Lung (tissue), 12 donors: ENCODE results near the gene NCAPH2. TPM values are rescaled to one million over a fixed set of nuclear protein-coding genes. Genes with fewer than 3 reads are reported as not detected.

Experiments
- ATAC-seq: fragments of 200-7000 bp; cut with Tn5 transposase; one replicate; pipeline ENCODE4 v1.9.1; 2020; ENCODE audit warnings: moderate number of reproducible peaks; ENCODE audit not compliant: insufficient read depth, low FRiP score
- DNase-seq, 3 donors: peaks; one replicate each; pipeline ENCODE4 v3.0.0-alpha.2; 2013 to 2017
- H3K27ac ChIP-seq, 2 donors: one replicate each; pipeline ENCODE4 v1.5.1; 2013; ENCODE audit warnings: mild to moderate bottlenecking in 2 of 2, moderate library complexity in 2 of 2, control low read depth in 1 of 2, inconsistent platforms in 1 of 2, low read depth in 1 of 2, low read length in 1 of 2
- H3K27me3 ChIP-seq, 3 donors: one replicate each; pipeline ENCODE4 v1.5.1; 2013; ENCODE audit warnings: low read length in 2 of 3; ENCODE audit not compliant: control insufficient read depth in 3 of 3, insufficient read depth in 3 of 3
- H3K36me3 ChIP-seq, 4 donors: one replicate each; pipeline ENCODE4 v1.5.1; 2013; ENCODE audit warnings: low read length in 4 of 4, mild to moderate bottlenecking in 1 of 4, moderate library complexity in 1 of 4; ENCODE audit not compliant: control insufficient read depth in 4 of 4, insufficient read depth in 4 of 4
- H3K4me1 ChIP-seq, 5 donors: one replicate each; pipeline ENCODE4 v1.5.1; 2013; ENCODE audit warnings: low read length in 5 of 5, mild to moderate bottlenecking in 2 of 5, moderate library complexity in 1 of 5; ENCODE audit not compliant: control insufficient read depth in 5 of 5, insufficient read depth in 5 of 5
- H3K4me3 ChIP-seq: one replicate; pipeline ENCODE4 v1.5.1; 2013; ENCODE audit warnings: mild to moderate bottlenecking, control low read depth, moderate library complexity
- H3K9ac ChIP-seq, 2 donors: one replicate each; pipeline ENCODE4 v1.5.1; 2013; ENCODE audit warnings: low read length in 2 of 2, control low read depth in 1 of 2; ENCODE audit not compliant: insufficient read depth in 1 of 2
- H3K9me3 ChIP-seq, 4 donors: one replicate each; pipeline ENCODE4 v1.5.1; 2013; ENCODE audit warnings: low read length in 3 of 4, mild to moderate bottlenecking in 1 of 4, moderate library complexity in 1 of 4; ENCODE audit not compliant: control insufficient read depth in 4 of 4, insufficient read depth in 3 of 4
- WGBS, 2 donors: extraction: QIAGEN DNeasy Blood & Tissue Kit; methylation state at CpG; one replicate each; pipeline ENCODE4 v1.1.7; 2013; 5-methylcytosine and 5-hydroxymethylcytosine counted together
- polyA plus RNA-seq, 2 donors: library from polyadenylated mRNA; stranded (reverse); fragments of 200-250 nt; gene quantifications; one replicate each; pipeline ENCODE4 v1.2.1, GENCODE V29; 2013
- total RNA-seq, 2 donors: library from RNA; depleted of rRNA in 1 of 2; stranded (reverse); fragments of >200 nt in 1 of 2; gene quantifications; one replicate each; pipeline ENCODE4 v1.2.1, GENCODE V29; 2014 to 2021
- TF ChIP-seq, protein P1 (sequence below): IDR thresholded peaks from 2 replicates; pipeline ENCODE4 v1.5.1; 2012; ENCODE audit warnings: mild to moderate bottlenecking; ENCODE audit errors: control extremely low read depth, extremely low read depth
- donor health status: control.
- donor health status: control.
- donor health status: Bipolar disorder and iron deficiency.
- donor health status: healthy.
- donor health status: DM: yes; HTN: yes; CAD: no.

The NCAPH2 gene
- total and polyA plus RNA-seq, 4 donors: 27.8 to 64.4 (median 43.2) TPM

GRCh38 chr22:50469377-50470305 is 38.4 kb upstream of the NCAPH2 start:
- no peak overlapping the region for H3K27ac ChIP-seq
- DNase-seq (no peak), ATAC-seq (peak; percentile 68)
- H3K9ac ChIP-seq: no peak overlapping the region
- H3K27me3 ChIP-seq: no peaks in the 10 kb centered on the region
- TF ChIP-seq, protein P1, sequence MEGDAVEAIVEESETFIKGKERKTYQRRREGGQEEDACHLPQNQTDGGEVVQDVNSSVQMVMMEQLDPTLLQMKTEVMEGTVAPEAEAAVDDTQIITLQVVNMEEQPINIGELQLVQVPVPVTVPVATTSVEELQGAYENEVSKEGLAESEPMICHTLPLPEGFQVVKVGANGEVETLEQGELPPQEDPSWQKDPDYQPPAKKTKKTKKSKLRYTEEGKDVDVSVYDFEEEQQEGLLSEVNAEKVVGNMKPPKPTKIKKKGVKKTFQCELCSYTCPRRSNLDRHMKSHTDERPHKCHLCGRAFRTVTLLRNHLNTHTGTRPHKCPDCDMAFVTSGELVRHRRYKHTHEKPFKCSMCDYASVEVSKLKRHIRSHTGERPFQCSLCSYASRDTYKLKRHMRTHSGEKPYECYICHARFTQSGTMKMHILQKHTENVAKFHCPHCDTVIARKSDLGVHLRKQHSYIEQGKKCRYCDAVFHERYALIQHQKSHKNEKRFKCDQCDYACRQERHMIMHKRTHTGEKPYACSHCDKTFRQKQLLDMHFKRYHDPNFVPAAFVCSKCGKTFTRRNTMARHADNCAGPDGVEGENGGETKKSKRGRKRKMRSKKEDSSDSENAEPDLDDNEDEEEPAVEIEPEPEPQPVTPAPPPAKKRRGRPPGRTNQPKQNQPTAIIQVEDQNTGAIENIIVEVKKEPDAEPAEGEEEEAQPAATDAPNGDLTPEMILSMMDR: no peak
- H3K9me3 ChIP-seq: no peaks in the 10 kb centered on the region
- 28 to 46% methylated on average over 24 to 25 of the region's 25 CpGs for WGBS, 2 donors
- H3K4me3 ChIP-seq: no peak overlapping the region
- H3K4me1 ChIP-seq: peaks cover 6 to 42% (median 9%) of the 10 kb centered on the region in 5 donors
- peaks cover 8 to 35% (median 17%) of the 10 kb centered on the region in 4 donors for H3K36me3 ChIP-seq

GRCh38 chr22:50470491-50470890 is 37.5 kb upstream of the NCAPH2 start:
- H3K9ac ChIP-seq: no peak overlapping the region
- no peak for DNase-seq

GRCh38 chr22:50471197-50471847 is 36.7 kb upstream of the NCAPH2 start:
- Histone ChIP-seq H3K27me3 (no peaks in the 10 kb centered on the region), H3K4me1 (peaks cover 8 to 42% (median 10%) of the 10 kb centered on the region in 5 donors), H3K9me3 (no peaks in the 10 kb centered on the region), H3K27ac (no peak overlapping the region), H3K36me3 (peaks cover 0 to 18% (median 8%) of the 10 kb centered on the region in 4 donors), H3K9ac (no peak overlapping the region), H3K4me3 (no peak overlapping the region)
- 80 to 85% methylated on average over 21 of the region's 21 CpGs for WGBS, 2 donors
- ATAC-seq (no peak), DNase-seq (no peak)
- TF ChIP-seq, protein P1: no peak

More at GRCh38 chr22:50470491-50470890, 37.5 kb upstream of the NCAPH2 start:
- Histone ChIP-seq H3K36me3 (peaks cover 4 to 26% (median 13%) of the 10 kb centered on the region in 4 donors), H3K27me3 (no peaks in the 10 kb centered on the region), H3K27ac (no peak overlapping the region), H3K4me3 (no peak overlapping the region), H3K9me3 (no peaks in the 10 kb centered on the region), H3K4me1 (peaks cover 8 to 42% (median 9%) of the 10 kb centered on the region in 5 donors)
- TF ChIP-seq, protein P1: no peak
- 66 to 78% methylated on average over 6 of the region's 6 CpGs for WGBS, 2 donors
- no peak for ATAC-seq
